WTC11 (cell line): ENCODE results near the gene NAPB. TPM values are rescaled to one million over a fixed set of nuclear protein-coding genes. Genes with fewer than 3 reads are reported as not detected.

Experiments
- ATAC-seq: fragments of 200-7000 bp; cut with Tn5 transposase; 2 replicates; pipeline ENCODE4 v1.10.0; 2021; ENCODE audit warnings: mild to moderate bottlenecking, moderate library complexity
- CTCF ChIA-PET: fragments of 300-600 bp; sonication (Branson Sonifier 250); formaldehyde crosslinking; loops from one replicate; lab custom pipeline; 2021; ENCODE audit warnings: antibody characterized with exemption; lab: Charles Lee
- POLR2A ChIA-PET: fragments of 350-600 bp; sonication (Branson Sonifier 250); formaldehyde crosslinking; loops from one replicate; lab custom pipeline; 2021; ENCODE audit warnings: antibody characterized with exemption; lab: Charles Lee
- DNase-seq: peaks from one replicate; pipeline ENCODE4 v3.0.0; 2021; ENCODE audit warnings: low spot score
- H3K27ac Mint-ChIP-seq: 2 replicates; pipeline ENCODE4 v1.8.0; 2021; ENCODE audit warnings: mixed read lengths
- H3K27me3 Mint-ChIP-seq: 2 replicates; pipeline ENCODE4 v1.8.0; 2021; ENCODE audit warnings: low read depth, mild to moderate bottlenecking, moderate library complexity, mixed read lengths
- H3K36me3 Mint-ChIP-seq: 2 replicates; pipeline ENCODE4 v1.8.0; 2021; ENCODE audit warnings: mixed read lengths
- H3K4me1 Mint-ChIP-seq: 2 replicates; pipeline ENCODE4 v1.8.0; 2022; ENCODE audit warnings: mixed read lengths
- H3K4me3 Mint-ChIP-seq: 2 replicates; pipeline ENCODE4 v1.8.0; 2021; ENCODE audit warnings: mild to moderate bottlenecking, moderate library complexity, mixed read lengths
- H3K9me3 Mint-ChIP-seq: 2 replicates; pipeline ENCODE4 v1.8.0; 2021; ENCODE audit warnings: mixed read lengths
- ELF4 ChIP-seq: sonication (generic); formaldehyde crosslinking; IDR thresholded peaks from 2 replicates; pipeline ENCODE4 v1.8.1; 2022; ENCODE audit warnings: low read depth, mild to moderate bottlenecking, moderate library complexity, missing genetic modification reagents
- JAZF1 ChIP-seq: fragments of 250-450 bp; sonication (Bioruptor Pico); IDR thresholded peaks from 2 replicates; pipeline ENCODE4 v1.9.0; 2021; ENCODE audit warnings: moderate library complexity, mild to moderate bottlenecking, inconsistent platforms
- MXD4 ChIP-seq: fragments of 250-450 bp; sonication (Bioruptor Pico); IDR thresholded peaks from 2 replicates; pipeline ENCODE4 v1.8.0; 2021; ENCODE audit warnings: mild to moderate bottlenecking, moderate library complexity, borderline replicate concordance
- NFYB ChIP-seq: sonication (generic); formaldehyde crosslinking; conservative IDR thresholded peaks from 2 replicates; pipeline ENCODE4 v1.8.0; 2022; ENCODE audit warnings: low read depth, missing genetic modification reagents
- NR2C2 ChIP-seq: sonication (generic); formaldehyde crosslinking; IDR thresholded peaks from 2 replicates; pipeline ENCODE4 v1.8.0; 2022; ENCODE audit warnings: mild to moderate bottlenecking, missing genetic modification reagents
- ZNF396 ChIP-seq: fragments of 250-450 bp; sonication (Bioruptor Pico); IDR thresholded peaks from 2 replicates; pipeline ENCODE4 v1.8.0; 2021; ENCODE audit warnings: mild to moderate bottlenecking, moderate library complexity, borderline replicate concordance
- ZNF416 ChIP-seq: fragments of 250-450 bp; sonication (Bioruptor Pico); IDR thresholded peaks from 2 replicates; pipeline ENCODE4 v1.9.0; 2021; ENCODE audit warnings: mild to moderate bottlenecking, inconsistent platforms
- ZNF423 ChIP-seq: fragments of 250-450 bp; sonication (Bioruptor Pico); IDR thresholded peaks from 2 replicates; pipeline ENCODE4 v2.1.2; 2022; ENCODE audit warnings: mild to moderate bottlenecking, moderate library complexity
- total RNA-seq: library from RNA; stranded (reverse); gene quantifications from 3 replicates; pipeline ENCODE4 v1.2.3, GENCODE V29; 2021
- TF ChIP-seq, protein P1 (sequence below): fragments of 250-450 bp; sonication (Bioruptor Pico); IDR thresholded peaks from 2 replicates; pipeline ENCODE4 v1.9.0; 2021; ENCODE audit warnings: mild to moderate bottlenecking
- TF ChIP-seq, protein P2 (sequence below): sonication (generic); formaldehyde crosslinking; IDR thresholded peaks from 2 replicates; pipeline ENCODE4 v1.8.1; 2023; ENCODE audit warnings: mild to moderate bottlenecking, missing genetic modification reagents
- TF ChIP-seq, protein P3 (sequence below): sonication (generic); formaldehyde crosslinking; IDR thresholded peaks from 2 replicates; pipeline ENCODE4 v1.8.1; 2023; ENCODE audit warnings: mild to moderate bottlenecking, missing genetic modification reagents, moderate library complexity
- TF ChIP-seq, protein P4 (sequence below): sonication (generic); formaldehyde crosslinking; IDR thresholded peaks from 2 replicates; pipeline ENCODE4 v1.8.0; 2023; ENCODE audit warnings: missing genetic modification reagents, mild to moderate bottlenecking, borderline replicate concordance
- TF ChIP-seq, protein P5 (sequence below): sonication (generic); formaldehyde crosslinking; IDR thresholded peaks from 2 replicates; pipeline ENCODE4 v1.8.0; 2022; ENCODE audit warnings: mild to moderate bottlenecking, missing genetic modification reagents
- TF ChIP-seq, protein P6 (sequence below): sonication (generic); formaldehyde crosslinking; IDR thresholded peaks from 2 replicates; pipeline ENCODE4 v1.8.1; 2023; ENCODE audit warnings: mild to moderate bottlenecking, missing genetic modification reagents, borderline replicate concordance

NAPB gene
- total RNA-seq, 1 experiment from 2014 or later: 12.9 TPM

DNA sequence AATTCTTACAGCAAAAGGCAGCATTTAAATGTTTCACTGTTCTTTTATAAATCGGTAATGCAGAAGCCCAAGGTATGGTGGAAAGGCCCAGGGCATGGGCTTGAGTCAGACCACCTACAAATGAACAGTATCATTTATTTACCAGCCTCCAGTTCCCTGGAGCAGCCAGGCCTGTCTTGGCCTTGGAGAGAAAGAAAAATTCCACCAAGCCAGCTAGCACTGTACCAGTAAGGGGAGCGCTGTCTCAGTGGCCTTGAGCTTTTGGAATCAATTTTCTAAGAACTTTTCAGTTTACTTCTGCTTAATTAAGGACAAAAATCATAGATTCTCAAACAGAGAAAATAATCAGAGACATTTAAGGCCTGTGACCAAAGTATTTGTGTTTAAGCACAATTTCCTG, 12.3 kb downstream of the NAPB start:
- H3K27me3 Mint-ChIP-seq: no peaks in the 10 kb centered on the region
- no peak for TF ChIP-seq ZNF396 (CRISPR knock-in tag)
- TF ChIP-seq NR2C2 (CRISPR knock-in tag): no peak
- TF ChIP-seq ZNF423 (CRISPR knock-in tag): no peak
- TF ChIP-seq, protein P1, sequence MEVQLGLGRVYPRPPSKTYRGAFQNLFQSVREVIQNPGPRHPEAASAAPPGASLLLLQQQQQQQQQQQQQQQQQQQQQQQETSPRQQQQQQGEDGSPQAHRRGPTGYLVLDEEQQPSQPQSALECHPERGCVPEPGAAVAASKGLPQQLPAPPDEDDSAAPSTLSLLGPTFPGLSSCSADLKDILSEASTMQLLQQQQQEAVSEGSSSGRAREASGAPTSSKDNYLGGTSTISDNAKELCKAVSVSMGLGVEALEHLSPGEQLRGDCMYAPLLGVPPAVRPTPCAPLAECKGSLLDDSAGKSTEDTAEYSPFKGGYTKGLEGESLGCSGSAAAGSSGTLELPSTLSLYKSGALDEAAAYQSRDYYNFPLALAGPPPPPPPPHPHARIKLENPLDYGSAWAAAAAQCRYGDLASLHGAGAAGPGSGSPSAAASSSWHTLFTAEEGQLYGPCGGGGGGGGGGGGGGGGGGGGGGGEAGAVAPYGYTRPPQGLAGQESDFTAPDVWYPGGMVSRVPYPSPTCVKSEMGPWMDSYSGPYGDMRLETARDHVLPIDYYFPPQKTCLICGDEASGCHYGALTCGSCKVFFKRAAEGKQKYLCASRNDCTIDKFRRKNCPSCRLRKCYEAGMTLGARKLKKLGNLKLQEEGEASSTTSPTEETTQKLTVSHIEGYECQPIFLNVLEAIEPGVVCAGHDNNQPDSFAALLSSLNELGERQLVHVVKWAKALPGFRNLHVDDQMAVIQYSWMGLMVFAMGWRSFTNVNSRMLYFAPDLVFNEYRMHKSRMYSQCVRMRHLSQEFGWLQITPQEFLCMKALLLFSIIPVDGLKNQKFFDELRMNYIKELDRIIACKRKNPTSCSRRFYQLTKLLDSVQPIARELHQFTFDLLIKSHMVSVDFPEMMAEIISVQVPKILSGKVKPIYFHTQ (CRISPR knock-in tag): no peak
- TF ChIP-seq JAZF1 (CRISPR knock-in tag): no peak
- TF ChIP-seq, protein P2, sequence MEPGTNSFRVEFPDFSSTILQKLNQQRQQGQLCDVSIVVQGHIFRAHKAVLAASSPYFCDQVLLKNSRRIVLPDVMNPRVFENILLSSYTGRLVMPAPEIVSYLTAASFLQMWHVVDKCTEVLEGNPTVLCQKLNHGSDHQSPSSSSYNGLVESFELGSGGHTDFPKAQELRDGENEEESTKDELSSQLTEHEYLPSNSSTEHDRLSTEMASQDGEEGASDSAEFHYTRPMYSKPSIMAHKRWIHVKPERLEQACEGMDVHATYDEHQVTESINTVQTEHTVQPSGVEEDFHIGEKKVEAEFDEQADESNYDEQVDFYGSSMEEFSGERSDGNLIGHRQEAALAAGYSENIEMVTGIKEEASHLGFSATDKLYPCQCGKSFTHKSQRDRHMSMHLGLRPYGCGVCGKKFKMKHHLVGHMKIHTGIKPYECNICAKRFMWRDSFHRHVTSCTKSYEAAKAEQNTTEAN (CRISPR knock-in tag): no peak
- TF ChIP-seq, protein P3, sequence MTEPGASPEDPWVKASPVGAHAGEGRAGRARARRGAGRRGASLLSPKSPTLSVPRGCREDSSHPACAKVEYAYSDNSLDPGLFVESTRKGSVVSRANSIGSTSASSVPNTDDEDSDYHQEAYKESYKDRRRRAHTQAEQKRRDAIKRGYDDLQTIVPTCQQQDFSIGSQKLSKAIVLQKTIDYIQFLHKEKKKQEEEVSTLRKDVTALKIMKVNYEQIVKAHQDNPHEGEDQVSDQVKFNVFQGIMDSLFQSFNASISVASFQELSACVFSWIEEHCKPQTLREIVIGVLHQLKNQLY (CRISPR knock-in tag): no peak
- TF ChIP-seq, protein P4, sequence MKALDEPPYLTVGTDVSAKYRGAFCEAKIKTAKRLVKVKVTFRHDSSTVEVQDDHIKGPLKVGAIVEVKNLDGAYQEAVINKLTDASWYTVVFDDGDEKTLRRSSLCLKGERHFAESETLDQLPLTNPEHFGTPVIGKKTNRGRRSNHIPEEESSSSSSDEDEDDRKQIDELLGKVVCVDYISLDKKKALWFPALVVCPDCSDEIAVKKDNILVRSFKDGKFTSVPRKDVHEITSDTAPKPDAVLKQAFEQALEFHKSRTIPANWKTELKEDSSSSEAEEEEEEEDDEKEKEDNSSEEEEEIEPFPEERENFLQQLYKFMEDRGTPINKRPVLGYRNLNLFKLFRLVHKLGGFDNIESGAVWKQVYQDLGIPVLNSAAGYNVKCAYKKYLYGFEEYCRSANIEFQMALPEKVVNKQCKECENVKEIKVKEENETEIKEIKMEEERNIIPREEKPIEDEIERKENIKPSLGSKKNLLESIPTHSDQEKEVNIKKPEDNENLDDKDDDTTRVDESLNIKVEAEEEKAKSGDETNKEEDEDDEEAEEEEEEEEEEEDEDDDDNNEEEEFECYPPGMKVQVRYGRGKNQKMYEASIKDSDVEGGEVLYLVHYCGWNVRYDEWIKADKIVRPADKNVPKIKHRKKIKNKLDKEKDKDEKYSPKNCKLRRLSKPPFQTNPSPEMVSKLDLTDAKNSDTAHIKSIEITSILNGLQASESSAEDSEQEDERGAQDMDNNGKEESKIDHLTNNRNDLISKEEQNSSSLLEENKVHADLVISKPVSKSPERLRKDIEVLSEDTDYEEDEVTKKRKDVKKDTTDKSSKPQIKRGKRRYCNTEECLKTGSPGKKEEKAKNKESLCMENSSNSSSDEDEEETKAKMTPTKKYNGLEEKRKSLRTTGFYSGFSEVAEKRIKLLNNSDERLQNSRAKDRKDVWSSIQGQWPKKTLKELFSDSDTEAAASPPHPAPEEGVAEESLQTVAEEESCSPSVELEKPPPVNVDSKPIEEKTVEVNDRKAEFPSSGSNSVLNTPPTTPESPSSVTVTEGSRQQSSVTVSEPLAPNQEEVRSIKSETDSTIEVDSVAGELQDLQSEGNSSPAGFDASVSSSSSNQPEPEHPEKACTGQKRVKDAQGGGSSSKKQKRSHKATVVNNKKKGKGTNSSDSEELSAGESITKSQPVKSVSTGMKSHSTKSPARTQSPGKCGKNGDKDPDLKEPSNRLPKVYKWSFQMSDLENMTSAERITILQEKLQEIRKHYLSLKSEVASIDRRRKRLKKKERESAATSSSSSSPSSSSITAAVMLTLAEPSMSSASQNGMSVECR: no peak
- TF ChIP-seq ZNF416 (CRISPR knock-in tag): no peak
- no peak for TF ChIP-seq ELF4
- no peak for TF ChIP-seq NFYB (CRISPR knock-in tag)
- TF ChIP-seq MXD4 (CRISPR knock-in tag): no peak
- TF ChIP-seq, protein P5, sequence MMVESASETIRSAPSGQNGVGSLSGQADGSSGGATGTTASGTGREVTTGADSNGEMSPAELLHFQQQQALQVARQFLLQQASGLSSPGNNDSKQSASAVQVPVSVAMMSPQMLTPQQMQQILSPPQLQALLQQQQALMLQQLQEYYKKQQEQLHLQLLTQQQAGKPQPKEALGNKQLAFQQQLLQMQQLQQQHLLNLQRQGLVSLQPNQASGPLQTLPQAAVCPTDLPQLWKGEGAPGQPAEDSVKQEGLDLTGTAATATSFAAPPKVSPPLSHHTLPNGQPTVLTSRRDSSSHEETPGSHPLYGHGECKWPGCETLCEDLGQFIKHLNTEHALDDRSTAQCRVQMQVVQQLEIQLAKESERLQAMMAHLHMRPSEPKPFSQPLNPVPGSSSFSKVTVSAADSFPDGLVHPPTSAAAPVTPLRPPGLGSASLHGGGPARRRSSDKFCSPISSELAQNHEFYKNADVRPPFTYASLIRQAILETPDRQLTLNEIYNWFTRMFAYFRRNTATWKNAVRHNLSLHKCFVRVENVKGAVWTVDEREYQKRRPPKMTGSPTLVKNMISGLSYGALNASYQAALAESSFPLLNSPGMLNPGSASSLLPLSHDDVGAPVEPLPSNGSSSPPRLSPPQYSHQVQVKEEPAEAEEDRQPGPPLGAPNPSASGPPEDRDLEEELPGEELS (CRISPR knock-in tag): no peak
- H3K9me3 Mint-ChIP-seq: no peaks in the 10 kb centered on the region
- H3K4me3 Mint-ChIP-seq: no peak overlapping the region
- POLR2A ChIA-PET: no interaction called here
- no peak overlapping the region for H3K27ac Mint-ChIP-seq
- DNase-seq (no peak), ATAC-seq (no peak)
- no peaks in the 10 kb centered on the region for H3K36me3 Mint-ChIP-seq
- CTCF ChIA-PET: no interaction called here
- H3K4me1 Mint-ChIP-seq: peaks cover 13% of the 10 kb centered on the region

DNA sequence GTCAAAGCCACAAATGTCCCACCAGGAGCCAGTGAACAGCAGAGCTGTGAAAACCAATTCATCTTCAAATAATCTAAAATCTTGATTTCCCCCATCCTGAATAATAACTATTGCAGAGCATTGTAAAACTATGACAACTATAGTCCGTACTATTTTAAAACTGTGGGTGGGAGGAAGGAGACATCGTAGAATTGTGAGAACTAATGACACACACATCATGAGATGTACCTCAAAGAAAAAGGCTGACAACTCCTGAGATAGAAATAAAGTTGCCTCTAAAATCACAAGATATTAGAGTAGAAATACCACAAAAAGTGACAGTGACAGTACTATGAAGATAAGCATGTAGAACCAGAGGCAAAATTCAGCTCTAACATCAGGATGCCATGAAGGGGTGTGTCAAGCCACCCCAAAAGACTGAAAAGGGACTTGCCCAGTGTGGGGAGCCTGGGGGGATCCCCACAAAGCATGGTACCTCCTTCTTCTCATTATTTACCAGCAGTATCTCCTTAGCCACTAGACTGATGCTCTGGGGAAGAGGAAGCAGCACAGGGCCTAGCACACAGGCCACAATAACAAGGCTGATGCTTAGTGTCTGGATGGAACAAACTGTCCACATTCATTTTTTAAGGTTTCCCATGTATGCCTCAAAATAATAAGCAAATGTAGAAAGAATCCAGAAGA, 13.4 kb downstream of the NAPB start:
- POLR2A ChIA-PET: no interaction called here
- peaks cover 13% of the 10 kb centered on the region for H3K4me1 Mint-ChIP-seq
- DNase-seq (no peak), ATAC-seq (no peak)
- CTCF ChIA-PET: no interaction called here
- no peak overlapping the region for H3K4me3 Mint-ChIP-seq
- no peak overlapping the region for H3K27ac Mint-ChIP-seq
- H3K9me3 Mint-ChIP-seq: no peaks in the 10 kb centered on the region
- no peaks in the 10 kb centered on the region for H3K36me3 Mint-ChIP-seq
- no peaks in the 10 kb centered on the region for H3K27me3 Mint-ChIP-seq
- TF ChIP-seq, protein P4: no peak
- TF ChIP-seq, protein P6, sequence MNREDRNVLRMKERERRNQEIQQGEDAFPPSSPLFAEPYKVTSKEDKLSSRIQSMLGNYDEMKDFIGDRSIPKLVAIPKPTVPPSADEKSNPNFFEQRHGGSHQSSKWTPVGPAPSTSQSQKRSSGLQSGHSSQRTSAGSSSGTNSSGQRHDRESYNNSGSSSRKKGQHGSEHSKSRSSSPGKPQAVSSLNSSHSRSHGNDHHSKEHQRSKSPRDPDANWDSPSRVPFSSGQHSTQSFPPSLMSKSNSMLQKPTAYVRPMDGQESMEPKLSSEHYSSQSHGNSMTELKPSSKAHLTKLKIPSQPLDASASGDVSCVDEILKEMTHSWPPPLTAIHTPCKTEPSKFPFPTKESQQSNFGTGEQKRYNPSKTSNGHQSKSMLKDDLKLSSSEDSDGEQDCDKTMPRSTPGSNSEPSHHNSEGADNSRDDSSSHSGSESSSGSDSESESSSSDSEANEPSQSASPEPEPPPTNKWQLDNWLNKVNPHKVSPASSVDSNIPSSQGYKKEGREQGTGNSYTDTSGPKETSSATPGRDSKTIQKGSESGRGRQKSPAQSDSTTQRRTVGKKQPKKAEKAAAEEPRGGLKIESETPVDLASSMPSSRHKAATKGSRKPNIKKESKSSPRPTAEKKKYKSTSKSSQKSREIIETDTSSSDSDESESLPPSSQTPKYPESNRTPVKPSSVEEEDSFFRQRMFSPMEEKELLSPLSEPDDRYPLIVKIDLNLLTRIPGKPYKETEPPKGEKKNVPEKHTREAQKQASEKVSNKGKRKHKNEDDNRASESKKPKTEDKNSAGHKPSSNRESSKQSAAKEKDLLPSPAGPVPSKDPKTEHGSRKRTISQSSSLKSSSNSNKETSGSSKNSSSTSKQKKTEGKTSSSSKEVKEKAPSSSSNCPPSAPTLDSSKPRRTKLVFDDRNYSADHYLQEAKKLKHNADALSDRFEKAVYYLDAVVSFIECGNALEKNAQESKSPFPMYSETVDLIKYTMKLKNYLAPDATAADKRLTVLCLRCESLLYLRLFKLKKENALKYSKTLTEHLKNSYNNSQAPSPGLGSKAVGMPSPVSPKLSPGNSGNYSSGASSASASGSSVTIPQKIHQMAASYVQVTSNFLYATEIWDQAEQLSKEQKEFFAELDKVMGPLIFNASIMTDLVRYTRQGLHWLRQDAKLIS (CRISPR knock-in tag): no peak
